Upper lobe of left lung (tissue), 6 donors: ENCODE measurements around the gene PLCB1. TPM values are rescaled to one million over a fixed set of nuclear protein-coding genes. Genes with fewer than 3 reads are reported as not detected.

Experiments
- ATAC-seq, 2 donors: fragments of 200-7000 bp; cut with Tn5 transposase; one replicate each; pipeline ENCODE4 v1.9.1; 2022; ENCODE audit warnings: mild to moderate bottlenecking in 2 of 2, moderate library complexity in 2 of 2; ENCODE audit not compliant: low FRiP score in 2 of 2
- DNase-seq, 2 donors: peaks; one replicate each; pipeline ENCODE4 v3.0.0-alpha.2; 2019 to 2020
- H3K27ac ChIP-seq, 4 donors: fragments of 200-600 bp; sonication (generic); one replicate each; pipeline ENCODE4 v1.5.1; 2016 to 2019
- H3K27me3 ChIP-seq, 4 donors: fragments of 200-600 bp; sonication (generic); one replicate each; pipeline ENCODE4 v1.5.1; 2017 to 2019
- H3K36me3 ChIP-seq, 4 donors: fragments of 200-600 bp; sonication (generic); one replicate each; pipeline ENCODE4 v1.5.1; 2016 to 2019
- H3K4me1 ChIP-seq, 4 donors: fragments of 200-600 bp; sonication (generic); one replicate each; pipeline ENCODE4 v1.5.1; 2018 to 2019
- H3K4me3 ChIP-seq, 4 donors: fragments of 200-600 bp; sonication (generic); one replicate each; pipeline ENCODE4 v1.5.1; 2017 to 2019; ENCODE audit warnings: mild to moderate bottlenecking in 2 of 4, moderate library complexity in 1 of 4
- H3K9me3 ChIP-seq, 4 donors: fragments of 200-600 bp; sonication (generic); one replicate each; pipeline ENCODE4 v1.5.1; 2018 to 2019
- CTCF ChIP-seq, 6 experiments: fragments of 450-650 bp in 4 of 6; fragments of 200-600 bp in 2 of 6; sonication (generic) in 2 of 6; IDR thresholded peaks; one replicate each; pipeline ENCODE4 v1.5.1; 2016 to 2019; ENCODE audit warnings: antibody characterized with exemption in 6 of 6
- EP300 ChIP-seq, 4 donors: sonication (generic); formaldehyde crosslinking; IDR thresholded peaks; one replicate each; pipeline ENCODE4 v1.5.1; 2017; ENCODE audit warnings: antibody characterized with exemption in 4 of 4, control low read depth in 2 of 4
- POLR2A ChIP-seq, 4 donors: fragments of 450-650 bp; IDR thresholded peaks; one replicate each; pipeline ENCODE4 v1.5.1; 2016 to 2017; ENCODE audit warnings: antibody characterized with exemption in 4 of 4, mild to moderate bottlenecking in 2 of 4
- POLR2AphosphoS5 ChIP-seq, 2 donors: sonication (generic); formaldehyde crosslinking; IDR thresholded peaks; one replicate each; pipeline ENCODE4 v1.5.1; 2017; ENCODE audit warnings: antibody characterized with exemption in 2 of 2
- WGBS, 2 donors: methylation state at CpG; one replicate each; pipeline ENCODE4 v1.1.5; 2017 to 2018; 5-methylcytosine and 5-hydroxymethylcytosine counted together
- total RNA-seq, 6 donors: library from RNA; depleted of rRNA in 4 of 6; stranded (reverse); fragments of >200 nt in 4 of 6; gene quantifications; one replicate each; pipeline versions ENCODE4 v1.1.0 to v1.2.1, GENCODE V29; 2016 to 2021
- donor health status: DM: no; HTN: no; CAD: no; lungs with moderate emphysema.
- donor health status: DM: no; HTN: yes; CAD: no; lungs with severe emphysema.

The PLCB1 gene
- total RNA-seq, 6 donors from 2014 or later: 4.8 to 26.2 (median 10.7) TPM

GRCh38 chr20:8124639-8125038, 7.4 kb upstream of the PLCB1 start:
- H3K27ac ChIP-seq: no peak overlapping the region
- no peak overlapping the region for H3K4me3 ChIP-seq
- H3K36me3 ChIP-seq: no peaks in the 10 kb centered on the region
- H3K27me3 ChIP-seq: no peaks in the 10 kb centered on the region
- DNase-seq: no peak
- ATAC-seq: no peak
- TF ChIP-seq POLR2AphosphoS5 (IDR thresholded peaks at IDR 0.05): no peak
- no peak for TF ChIP-seq POLR2A (IDR thresholded peaks at IDR 0.05)
- TF ChIP-seq EP300 (IDR thresholded peaks at IDR 0.05): no peak
- no peak for TF ChIP-seq CTCF (IDR thresholded peaks at IDR 0.05)
- H3K4me1 ChIP-seq: no peaks in the 10 kb centered on the region
- no peaks in the 10 kb centered on the region for H3K9me3 ChIP-seq

- WGBS, 2 donors: 90 to 96% methylated on average over 4 of the region's 4 CpGs
- H3K4me1 ChIP-seq: no peaks in the 10 kb centered on the region
- H3K36me3 ChIP-seq: no peaks in the 10 kb centered on the region
- no peaks in the 10 kb centered on the region for H3K27me3 ChIP-seq
- no peak overlapping the region for H3K4me3 ChIP-seq
- H3K9me3 ChIP-seq: no peaks in the 10 kb centered on the region
- H3K27ac ChIP-seq: no peak overlapping the region
- ATAC-seq (no peak), DNase-seq (no peak)
- TF ChIP-seq EP300 (IDR thresholded peaks at IDR 0.05) (no peak), POLR2A (IDR thresholded peaks at IDR 0.05) (no peak), POLR2AphosphoS5 (IDR thresholded peaks at IDR 0.05) (no peak), CTCF (IDR thresholded peaks at IDR 0.05) (no peak)
Measured at GRCh38 chr20:8126181-8126580, 5.9 kb upstream of the PLCB1 start.

GRCh38 chr20:8126841-8127378, 5.2 kb upstream of the PLCB1 start:
- DNase-seq: no peak
- 78 to 86% methylated on average over 1 of the region's 1 CpG for WGBS, 2 donors

GRCh38 chr20:8127553-8128255, 4.4 kb upstream of the PLCB1 start:
- DNase-seq: no peak
- H3K4me3 ChIP-seq: no peak overlapping the region
- ATAC-seq: no peak
- H3K27me3 ChIP-seq: no peaks in the 10 kb centered on the region
- H3K9me3 ChIP-seq: no peaks in the 10 kb centered on the region
- H3K36me3 ChIP-seq: no peaks in the 10 kb centered on the region
- TF ChIP-seq CTCF (IDR thresholded peaks at IDR 0.05) (no peak), POLR2AphosphoS5 (IDR thresholded peaks at IDR 0.05) (no peak), EP300 (IDR thresholded peaks at IDR 0.05) (no peak), POLR2A (IDR thresholded peaks at IDR 0.05) (no peak)
- 75 to 76% methylated on average over 6 of the region's 6 CpGs for WGBS, 2 donors
- peaks cover 7 to 14% (median 11%) of the 10 kb centered on the region in 4 donors for H3K4me1 ChIP-seq
- no peak overlapping the region for H3K27ac ChIP-seq

More at GRCh38 chr20:8126841-8127378, 5.2 kb upstream of the PLCB1 start:
- Histone ChIP-seq H3K4me1 (peaks cover 3 to 7% (median 5%) of the 10 kb centered on the region in 4 donors), H3K9me3 (no peaks in the 10 kb centered on the region), H3K4me3 (no peak overlapping the region), H3K27me3 (no peaks in the 10 kb centered on the region), H3K27ac (no peak overlapping the region), H3K36me3 (no peaks in the 10 kb centered on the region)
- no peak for TF ChIP-seq EP300 (IDR thresholded peaks at IDR 0.05)
- no peak for TF ChIP-seq CTCF (IDR thresholded peaks at IDR 0.05)
- TF ChIP-seq POLR2A (IDR thresholded peaks at IDR 0.05): no peak
- no peak for TF ChIP-seq POLR2AphosphoS5 (IDR thresholded peaks at IDR 0.05)
- no peak for ATAC-seq
